Right kidney (tissue), 1 donor: Measurements from ENCODE around the gene ACOXL.
A peak's percentile ranks its signal among the peaks of the same experiment; 100 is the strongest.

Experiments
- DNase-seq: peaks from one replicate; pipeline ENCODE4 v3.0.0-alpha.2; 2016

The ACOXL gene

GRCh38 chr2:110858135-110858725 is 125.9 kb downstream of the ACOXL start:
- DNase-seq, result no peak

GRCh38 chr2:110858993-110859701 is 126.8 kb downstream of the ACOXL start:
- DNase-seq, result no peak

GRCh38 chr2:110860630-110861029 is 128.3 kb downstream of the ACOXL start:
- no peak for DNase-seq

- peak; percentile 28 for DNase-seq
These were observed 129.4 kb downstream of the ACOXL start for GRCh38 chr2:110861616-110862260.

- DNase-seq, result no peak
These were observed 131.4 kb downstream of the ACOXL start for GRCh38 chr2:110863726-110864125.

GRCh38 chr2:110864176-110864575 is 131.8 kb downstream of the ACOXL start:
- no peak for DNase-seq

GRCh38 chr2:110864731-110865130 is 132.4 kb downstream of the ACOXL start:
- no peak for DNase-seq

- no peak for DNase-seq
These were observed 132.8 kb downstream of the ACOXL start for GRCh38 chr2:110865188-110865587.

- no peak for DNase-seq
These were observed 133.7 kb downstream of the ACOXL start for GRCh38 chr2:110866045-110866444.

GRCh38 chr2:110866466-110866865 is 134.1 kb downstream of the ACOXL start:
- no peak for DNase-seq

- DNase-seq, result no peak
These were observed 134.7 kb downstream of the ACOXL start for GRCh38 chr2:110867078-110867477.

- DNase-seq, result no peak
These were observed 136.6 kb downstream of the ACOXL start for GRCh38 chr2:110868971-110869370.

GRCh38 chr2:110869472-110870446 is 137.4 kb downstream of the ACOXL start:
- DNase-seq, result no peak

GRCh38 chr2:110870545-110870944 is 138.2 kb downstream of the ACOXL start:
- DNase-seq, result no peak

- DNase-seq, result no peak
These were observed 139.3 kb downstream of the ACOXL start for GRCh38 chr2:110871637-110872036.

GRCh38 chr2:110872521-110872920 is 140.1 kb downstream of the ACOXL start:
- DNase-seq, result no peak

GRCh38 chr2:110873056-110873502 is 140.7 kb downstream of the ACOXL start:
- DNase-seq, result no peak

- DNase-seq, result no peak
These were observed 141.5 kb downstream of the ACOXL start for GRCh38 chr2:110873597-110874452.

- no peak for DNase-seq
These were observed 142.3 kb downstream of the ACOXL start for GRCh38 chr2:110874453-110875383.

GRCh38 chr2:110875384-110875725 is 143.0 kb downstream of the ACOXL start:
- DNase-seq, result no peak
